ENCODE measurements around the gene CNNM2. TPM values are rescaled to one million over a fixed set of nuclear protein-coding genes. Genes with fewer than 3 reads are reported as not detected.
"Not testable (repeated sequence)": the region's sequence is repeated elsewhere in the genome, so short reads cannot be mapped to it uniquely, and the experiment has no call there.

Gene CNNM2
- total RNA-seq, 1 donor from 2014 or later = 9.6 TPM

DNA sequence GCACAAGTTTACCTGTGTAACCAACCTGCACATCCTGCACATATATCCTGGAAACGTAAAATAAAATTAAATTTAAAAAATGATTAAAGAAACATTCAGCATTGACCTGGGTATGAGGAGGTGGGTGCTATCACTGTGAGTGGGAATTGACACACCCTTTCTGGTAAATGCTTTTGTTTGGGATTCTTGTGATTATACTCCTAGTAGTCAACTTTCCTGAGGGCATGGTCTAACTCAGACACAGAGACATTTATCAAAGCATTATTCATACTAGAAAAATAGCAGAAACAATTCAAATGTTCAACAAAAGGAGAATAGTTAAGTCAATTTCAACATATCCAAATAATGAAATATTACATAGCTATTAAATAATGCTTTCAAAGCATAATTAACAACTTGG, 44.2 kb downstream of the CNNM2 start:
- Mint-ChIP-seq H3K4me1 (no peaks in the 10 kb centered on the region), H3K27me3 (ENCODE audit: low read depth) (no peaks in the 10 kb centered on the region), H3K36me3 (ENCODE audit: low read depth) (no peaks in the 10 kb centered on the region), H3K9me3 (no peaks in the 10 kb centered on the region), H3K4me3 (no peak overlapping the region), H3K27ac (ENCODE audit: unreplicated experiment) (no peak overlapping the region)
- no peak for DNase-seq (ENCODE audit: low read depth, low spot score)
- no peak for TF ChIP-seq CTCF (conservative IDR thresholded peaks at IDR 0.05)

DNA sequence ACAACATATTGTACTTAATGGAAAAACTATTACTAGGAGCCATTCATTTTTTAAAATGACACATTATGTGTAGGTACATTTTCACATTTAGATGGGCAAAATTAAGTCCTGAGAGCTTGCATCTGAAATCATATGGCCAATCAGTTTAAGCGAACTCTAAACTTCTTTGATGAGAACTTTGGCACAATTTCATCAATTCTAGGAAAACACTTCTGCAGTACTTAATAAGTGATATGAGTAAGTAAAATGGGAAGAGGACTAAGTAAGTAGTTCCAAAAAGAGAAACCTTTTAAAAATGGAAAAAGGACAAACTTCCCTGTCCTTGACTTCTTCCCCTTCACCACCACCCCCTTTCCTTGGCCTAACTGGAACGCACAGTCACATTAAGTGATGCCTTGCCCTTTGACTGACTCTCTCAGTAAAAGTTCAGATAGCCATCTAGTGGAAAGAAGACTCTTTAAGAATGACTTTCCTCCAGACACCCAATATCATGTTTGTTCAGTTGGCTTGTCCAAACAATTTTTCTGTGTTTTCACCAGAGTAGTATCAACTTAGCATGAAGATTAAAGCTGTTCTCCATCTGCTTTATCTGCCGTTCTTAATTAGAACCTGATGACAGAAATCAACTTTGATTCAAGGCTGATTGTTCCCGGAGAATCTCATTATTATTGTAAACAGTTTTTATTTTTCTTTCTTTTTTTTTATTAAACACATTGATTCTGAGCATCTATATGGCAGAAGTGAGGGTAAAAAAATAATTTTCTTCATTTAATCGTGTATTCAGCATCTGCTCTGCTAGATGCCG, 45.1 kb downstream of the CNNM2 start:
- no peak for TF ChIP-seq CTCF (conservative IDR thresholded peaks at IDR 0.05)
- no peaks in the 10 kb centered on the region for H3K4me1 Mint-ChIP-seq
- H3K27ac Mint-ChIP-seq (ENCODE audit: unreplicated experiment) = no peak overlapping the region
- H3K27me3 Mint-ChIP-seq (ENCODE audit: low read depth) = no peaks in the 10 kb centered on the region
- H3K4me3 Mint-ChIP-seq = no peak overlapping the region
- no peak for DNase-seq (ENCODE audit: low read depth, low spot score)
- H3K9me3 Mint-ChIP-seq = no peaks in the 10 kb centered on the region
- H3K36me3 Mint-ChIP-seq (ENCODE audit: low read depth) = no peaks in the 10 kb centered on the region

- no peaks in the 10 kb centered on the region for H3K9me3 Mint-ChIP-seq
- H3K27me3 Mint-ChIP-seq (ENCODE audit: low read depth) = no peaks in the 10 kb centered on the region
- no peak overlapping the region for H3K27ac Mint-ChIP-seq (ENCODE audit: unreplicated experiment)
Measured at GRCh38 chr10:102963756-102964025, 45.6 kb downstream of the CNNM2 start.

GRCh38 chr10:102964064-102964463, 46.0 kb downstream of the CNNM2 start:
- not testable (repeated sequence) for H3K4me1 Mint-ChIP-seq; H3K27me3 Mint-ChIP-seq (ENCODE audit: low read depth); H3K36me3 Mint-ChIP-seq (ENCODE audit: low read depth)

More at GRCh38 chr10:102963756-102964025, 45.6 kb downstream of the CNNM2 start:
- H3K36me3 Mint-ChIP-seq (ENCODE audit: low read depth) = no peaks in the 10 kb centered on the region
- H3K4me1 Mint-ChIP-seq = no peaks in the 10 kb centered on the region
- no peak for TF ChIP-seq CTCF (conservative IDR thresholded peaks at IDR 0.05)
- H3K4me3 Mint-ChIP-seq = no peak overlapping the region
- no peak for DNase-seq (ENCODE audit: low read depth, low spot score)

DNA sequence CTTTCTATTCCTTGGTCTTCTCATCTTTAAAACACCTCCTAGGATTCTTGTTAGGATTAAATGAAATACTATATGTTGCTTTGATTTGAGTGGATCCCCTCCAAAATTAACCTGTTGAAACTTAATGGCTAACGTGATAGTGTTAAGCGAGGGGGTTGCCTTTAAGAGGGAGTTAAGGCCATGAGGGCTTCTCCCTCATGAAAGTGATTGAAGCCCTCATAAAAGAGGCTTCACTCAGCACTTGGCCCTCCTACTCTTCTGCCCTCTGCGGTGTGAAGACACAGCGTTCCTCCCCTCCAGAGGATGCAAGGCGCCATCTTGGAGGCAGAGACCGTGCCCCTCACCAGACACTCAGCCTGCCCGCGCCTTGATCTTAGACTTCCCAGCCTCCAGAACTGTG, 46.6 kb downstream of the CNNM2 start:
- no peaks in the 10 kb centered on the region for H3K27me3 Mint-ChIP-seq (ENCODE audit: low read depth)
- TF ChIP-seq CTCF (conservative IDR thresholded peaks at IDR 0.05) = no peak
- H3K4me1 Mint-ChIP-seq = no peaks in the 10 kb centered on the region
- no peak overlapping the region for H3K27ac Mint-ChIP-seq (ENCODE audit: unreplicated experiment)
- no peaks in the 10 kb centered on the region for H3K9me3 Mint-ChIP-seq
- no peaks in the 10 kb centered on the region for H3K36me3 Mint-ChIP-seq (ENCODE audit: low read depth)
- no peak for DNase-seq (ENCODE audit: low read depth, low spot score)
- no peak overlapping the region for H3K4me3 Mint-ChIP-seq

More at GRCh38 chr10:102964064-102964463, 46.0 kb downstream of the CNNM2 start:
- not testable (repeated sequence) for H3K27ac Mint-ChIP-seq (ENCODE audit: unreplicated experiment); H3K9me3 Mint-ChIP-seq; H3K4me3 Mint-ChIP-seq; DNase-seq (ENCODE audit: low read depth, low spot score)

GRCh38 chr10:102965311-102965851, 47.3 kb downstream of the CNNM2 start:
- Mint-ChIP-seq H3K36me3 (ENCODE audit: low read depth) (no peaks in the 10 kb centered on the region), H3K4me3 (no peak overlapping the region), H3K27ac (ENCODE audit: unreplicated experiment) (no peak overlapping the region), H3K27me3 (ENCODE audit: low read depth) (no peaks in the 10 kb centered on the region), H3K9me3 (no peaks in the 10 kb centered on the region), H3K4me1 (no peaks in the 10 kb centered on the region)
- no peak for DNase-seq (ENCODE audit: low read depth, low spot score)
- TF ChIP-seq CTCF (conservative IDR thresholded peaks at IDR 0.05) = no peak
